Measurements from ENCODE around the gene ZIC4. TPM values are rescaled to one million over a fixed set of nuclear protein-coding genes. Genes with fewer than 3 reads are reported as not detected.

ZIC4 gene
- total and polyA plus RNA-seq, 7 donors, result not detected

- peaks cover 0 to 11% (median 0%) of the 10 kb centered on the region in 4 donors for H3K9me3 ChIP-seq
- H3K4me3 ChIP-seq, result no peak overlapping the region
- intact Hi-C loops (cut with DNase I), result loop anchor here (5.0 kb wide), 1 partner anchor 35 kb away; no protein-coding TSS in a partner anchor
- H3K27me3 ChIP-seq, result peaks cover 80 to 100% (median 99%) of the 10 kb centered on the region in 3 donors
- peaks cover 0 to 33% (median 19%) of the 10 kb centered on the region in 4 donors for H3K4me1 ChIP-seq
- no peak overlapping the region for H3K27ac ChIP-seq
- TF ChIP-seq CTCF (IDR thresholded peaks at IDR 0.05), result no peak
- no peak for TF ChIP-seq POLR2AphosphoS5 (IDR thresholded peaks at IDR 0.05)
- TF ChIP-seq EP300 (IDR thresholded peaks at IDR 0.05), result no peak
- TF ChIP-seq POLR2A (IDR thresholded peaks at IDR 0.05), result no peak
- 7 to 10% methylated on average over 10 of the region's 10 CpGs for WGBS, 2 donors
- H3K36me3 ChIP-seq, result no peaks in the 10 kb centered on the region
- DNase-seq, result no peak
Observed at GRCh38 chr3:147387291-147387884, 19.0 kb downstream of the ZIC4 start.

DNA sequence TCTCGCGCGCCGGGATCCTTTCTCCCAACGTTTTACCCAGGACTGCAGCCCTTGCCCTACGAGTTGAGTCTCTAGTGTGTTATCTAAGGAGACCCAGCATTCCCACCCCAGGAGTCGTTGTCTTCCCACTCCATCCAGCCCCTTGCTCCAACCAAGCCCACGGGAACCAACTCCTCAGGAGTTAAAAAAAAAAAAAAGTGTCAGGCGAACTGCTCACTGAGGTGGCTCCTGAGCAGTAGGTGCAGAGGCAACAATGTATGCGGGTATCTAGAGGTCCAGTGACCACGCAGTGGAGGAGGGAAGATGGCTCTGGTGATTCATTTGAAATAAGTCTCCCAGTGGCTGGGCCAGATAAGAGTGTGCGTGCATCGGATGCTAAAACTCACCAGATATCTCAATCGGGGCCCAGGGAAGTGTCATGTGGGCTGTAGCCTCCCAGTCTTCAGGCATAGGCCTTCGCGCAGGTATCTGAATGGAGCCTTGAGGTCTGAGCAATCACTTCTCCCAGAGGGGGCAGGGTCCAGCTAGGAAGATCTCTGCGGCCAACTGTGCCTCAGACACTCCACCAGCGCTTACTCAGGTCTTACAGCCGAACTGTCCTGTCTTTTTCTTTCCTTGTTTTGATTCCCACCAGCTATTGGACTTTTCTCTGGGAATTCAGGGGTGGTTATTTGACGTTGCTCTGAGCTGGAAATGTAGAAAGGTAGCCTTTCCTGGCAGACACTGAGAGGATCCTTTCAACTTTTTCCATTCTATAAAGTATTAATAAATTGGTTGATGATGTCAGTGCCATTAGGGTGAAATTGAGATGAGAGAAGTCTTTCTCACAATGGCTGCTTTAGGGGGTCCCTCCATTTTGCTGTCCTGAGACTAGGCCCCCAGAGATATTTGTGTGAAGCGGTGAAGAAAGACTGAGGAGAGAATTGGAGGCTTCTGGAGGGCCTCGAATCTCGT, 21.0 kb downstream of the ZIC4 start:
- H3K4me1 ChIP-seq, result peaks cover 0 to 13% (median 0%) of the 10 kb centered on the region in 4 donors
- intact Hi-C loops (cut with DNase I), result loop anchor here (5.0 kb wide), 1 partner anchor 37 kb away; no protein-coding TSS in a partner anchor
- 10 to 20% methylated on average over 23 of the region's 23 CpGs for WGBS, 2 donors
- no peaks in the 10 kb centered on the region for H3K36me3 ChIP-seq
- H3K4me3 ChIP-seq, result no peak overlapping the region
- peaks cover 68 to 100% (median 95%) of the 10 kb centered on the region in 3 donors for H3K27me3 ChIP-seq
- peaks cover 0 to 5% (median 0%) of the 10 kb centered on the region in 4 donors for H3K9me3 ChIP-seq
- no peak for DNase-seq
- TF ChIP-seq POLR2AphosphoS5 (IDR thresholded peaks at IDR 0.05), result no peak
- TF ChIP-seq POLR2A (IDR thresholded peaks at IDR 0.05), result no peak
- TF ChIP-seq EP300 (IDR thresholded peaks at IDR 0.05), result no peak
- no peak for TF ChIP-seq CTCF (IDR thresholded peaks at IDR 0.05)
- H3K27ac ChIP-seq, result no peak overlapping the region

- 10 to 24% methylated on average over 27 of the region's 27 CpGs for WGBS, 2 donors
- intact Hi-C loops (cut with DNase I), result loop anchor here (5.0 kb wide), 1 partner anchor 38 kb away; no protein-coding TSS in a partner anchor
- Histone ChIP-seq H3K36me3 (no peaks in the 10 kb centered on the region), H3K4me1 (peaks cover 0 to 13% (median 0%) of the 10 kb centered on the region in 4 donors), H3K27me3 (peaks cover 68 to 100% (median 95%) of the 10 kb centered on the region in 3 donors), H3K9me3 (peaks cover 0 to under 1% (median 0%) of the 10 kb centered on the region in 4 donors), H3K4me3 (no peak overlapping the region), H3K27ac (no peak overlapping the region)
- DNase-seq, result no peak
- no peak for TF ChIP-seq POLR2A (IDR thresholded peaks at IDR 0.05)
- no peak for TF ChIP-seq POLR2AphosphoS5 (IDR thresholded peaks at IDR 0.05)
- TF ChIP-seq EP300 (IDR thresholded peaks at IDR 0.05), result no peak
- TF ChIP-seq CTCF (IDR thresholded peaks at IDR 0.05), result no peak
Observed at GRCh38 chr3:147384210-147385058, 21.9 kb downstream of the ZIC4 start.

- no peaks in the 10 kb centered on the region for H3K36me3 ChIP-seq
- peaks cover 62 to 100% (median 95%) of the 10 kb centered on the region in 3 donors for H3K27me3 ChIP-seq
- no peak overlapping the region for H3K4me3 ChIP-seq
- 4 to 10% methylated on average over 6 of the region's 6 CpGs for WGBS, 2 donors
- TF ChIP-seq POLR2AphosphoS5 (IDR thresholded peaks at IDR 0.05) (no peak), EP300 (IDR thresholded peaks at IDR 0.05) (no peak), POLR2A (IDR thresholded peaks at IDR 0.05) (no peak), CTCF (IDR thresholded peaks at IDR 0.05) (no peak)
- H3K27ac ChIP-seq, result no peak overlapping the region
- peaks cover 0 to 9% (median 0%) of the 10 kb centered on the region in 4 donors for H3K4me1 ChIP-seq
- intact Hi-C loops (cut with DNase I), result no loop called here
- DNase-seq, result no peak
- H3K9me3 ChIP-seq, result no peaks in the 10 kb centered on the region
Observed at GRCh38 chr3:147383617-147384016, 22.7 kb downstream of the ZIC4 start.

Measured in sigmoid colon (tissue), 7 donors.